Chondrocyte (in vitro differentiated cells): ENCODE measurements around the gene PPP1R3G. TPM values are rescaled to one million over a fixed set of nuclear protein-coding genes. Genes with fewer than 3 reads are reported as not detected.

Source experiments
- DNase-seq: peaks from one replicate; pipeline ENCODE4 v3.0.0; 2021; ENCODE audit warnings: mixed read lengths, low spot score
- H3K27ac Mint-ChIP-seq: one replicate; pipeline ENCODE4 v1.8.0; 2021; ENCODE audit warnings: mild to moderate bottlenecking, moderate library complexity, mixed read lengths; ENCODE audit not compliant: unreplicated experiment
- H3K27me3 Mint-ChIP-seq: 2 replicates; pipeline ENCODE4 v1.8.0; 2021; ENCODE audit warnings: low read depth, mixed read lengths
- H3K36me3 Mint-ChIP-seq: 2 replicates; pipeline ENCODE4 v1.8.0; 2021; ENCODE audit warnings: low read depth, mixed read lengths
- H3K4me1 Mint-ChIP-seq: 2 replicates; pipeline ENCODE4 v1.8.0; 2021; ENCODE audit warnings: low read depth, mild to moderate bottlenecking, mixed read lengths
- H3K4me3 Mint-ChIP-seq: one replicate; pipeline ENCODE4 v1.8.0; 2021; ENCODE audit warnings: mild to moderate bottlenecking, moderate library complexity, mixed read lengths; ENCODE audit not compliant: unreplicated experiment
- H3K9me3 Mint-ChIP-seq: 2 replicates; pipeline ENCODE4 v1.8.0; 2021; ENCODE audit warnings: low read depth, mixed read lengths
- CTCF ChIP-seq: fragments of 200-600 bp; sonication (generic); IDR thresholded peaks from 2 replicates; pipeline ENCODE4 v1.5.0; 2021; ENCODE audit warnings: antibody characterized with exemption, mild to moderate bottlenecking, moderate library complexity
- total RNA-seq: library from RNA; stranded (reverse); gene quantifications from 3 replicates; pipeline ENCODE4 v1.2.1, GENCODE V29; 2021

The PPP1R3G gene
- total RNA-seq, 1 donor from 2014 or later: 2.6 TPM

GRCh38 chr6:5083307-5083583 is 1.9 kb upstream of the PPP1R3G start:
- Mint-ChIP-seq H3K27me3 (no peaks in the 10 kb centered on the region), H3K27ac (no peak overlapping the region), H3K4me1 (peaks cover 14% of the 10 kb centered on the region), H3K9me3 (no peaks in the 10 kb centered on the region), H3K4me3 (no peak overlapping the region), H3K36me3 (no peaks in the 10 kb centered on the region)
- no peak for TF ChIP-seq CTCF
- DNase-seq: no peak

GRCh38 chr6:5083813-5084359 is 1.3 kb upstream of the PPP1R3G start:
- H3K9me3 Mint-ChIP-seq: no peaks in the 10 kb centered on the region
- DNase-seq: no peak
- no peak for TF ChIP-seq CTCF
- H3K27me3 Mint-ChIP-seq: no peaks in the 10 kb centered on the region
- H3K36me3 Mint-ChIP-seq: no peaks in the 10 kb centered on the region
- H3K27ac Mint-ChIP-seq: no peak overlapping the region
- peaks cover 14% of the 10 kb centered on the region for H3K4me1 Mint-ChIP-seq
- H3K4me3 Mint-ChIP-seq: peak overlapping the region; percentile 56

- H3K27ac Mint-ChIP-seq: peak overlapping the region; percentile 73
- DNase-seq: no peak
- no peak for TF ChIP-seq CTCF
- no peaks in the 10 kb centered on the region for H3K9me3 Mint-ChIP-seq
- H3K27me3 Mint-ChIP-seq: no peaks in the 10 kb centered on the region
- H3K36me3 Mint-ChIP-seq: no peaks in the 10 kb centered on the region
- H3K4me1 Mint-ChIP-seq: peaks cover 14% of the 10 kb centered on the region
- peak overlapping the region; percentile 82 for H3K4me3 Mint-ChIP-seq
Measured at GRCh38 chr6:5084360-5084780, 771 bp upstream of the PPP1R3G start.

GRCh38 chr6:5085648-5086293 is 630 bp downstream of the PPP1R3G start:
- no peak for DNase-seq
- Mint-ChIP-seq H3K4me1 (peaks cover 14% of the 10 kb centered on the region), H3K4me3 (peak overlapping the region; percentile 72), H3K27ac (no peak overlapping the region), H3K9me3 (no peaks in the 10 kb centered on the region), H3K36me3 (peaks cover 2% of the 10 kb centered on the region), H3K27me3 (no peaks in the 10 kb centered on the region)
- TF ChIP-seq CTCF: no peak

- Mint-ChIP-seq H3K27me3 (no peaks in the 10 kb centered on the region), H3K27ac (no peak overlapping the region), H3K36me3 (peaks cover 2% of the 10 kb centered on the region), H3K4me3 (peak overlapping the region; percentile 41), H3K4me1 (peaks cover 11% of the 10 kb centered on the region), H3K9me3 (no peaks in the 10 kb centered on the region)
- no peak for DNase-seq
- no peak for TF ChIP-seq CTCF
Measured at GRCh38 chr6:5086294-5086890, 1.3 kb downstream of the PPP1R3G start.
